ENCODE data around the gene LTB. TPM values are rescaled to one million over a fixed set of nuclear protein-coding genes. Genes with fewer than 3 reads are reported as not detected.

The LTB gene
- total RNA-seq, 1 donor from 2014 or later, result 155 TPM

DNA sequence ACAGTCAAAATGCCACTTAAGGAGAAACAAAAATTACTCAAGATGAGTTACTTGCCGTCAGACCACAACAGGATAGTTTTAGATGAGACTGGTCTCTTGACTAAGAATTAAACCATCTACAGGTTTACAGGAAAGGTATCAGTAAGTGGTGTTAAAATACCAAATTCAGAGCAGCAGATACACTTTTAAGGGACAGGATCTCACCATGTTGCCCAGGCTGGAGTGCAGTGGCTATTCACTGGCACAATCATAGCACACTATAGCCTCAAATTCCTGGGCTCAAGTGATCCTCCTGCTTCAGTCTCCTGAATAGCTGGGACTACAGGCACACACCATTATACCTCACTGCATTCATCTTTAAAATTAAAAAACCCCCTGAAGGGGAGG lies 48.8 kb downstream of the LTB start:
- Mint-ChIP-seq H3K9me3 (no peaks in the 10 kb centered on the region), H3K4me1 (peaks cover 13% of the 10 kb centered on the region), H3K27me3 (no peaks in the 10 kb centered on the region), H3K27ac (no peak overlapping the region), H3K4me3 (no peak overlapping the region), H3K36me3 (ENCODE audit: low read depth) (peaks cover 86% of the 10 kb centered on the region)
- intact Hi-C loops (cut with micrococcal nuclease), result no loop called here
- ChIA-PET POLR2A (no interaction called here), CTCF (no interaction called here)
- ATAC-seq (ENCODE audit: low read depth) (no peak), DNase-seq (no peak)
- TF ChIP-seq, protein P1, sequence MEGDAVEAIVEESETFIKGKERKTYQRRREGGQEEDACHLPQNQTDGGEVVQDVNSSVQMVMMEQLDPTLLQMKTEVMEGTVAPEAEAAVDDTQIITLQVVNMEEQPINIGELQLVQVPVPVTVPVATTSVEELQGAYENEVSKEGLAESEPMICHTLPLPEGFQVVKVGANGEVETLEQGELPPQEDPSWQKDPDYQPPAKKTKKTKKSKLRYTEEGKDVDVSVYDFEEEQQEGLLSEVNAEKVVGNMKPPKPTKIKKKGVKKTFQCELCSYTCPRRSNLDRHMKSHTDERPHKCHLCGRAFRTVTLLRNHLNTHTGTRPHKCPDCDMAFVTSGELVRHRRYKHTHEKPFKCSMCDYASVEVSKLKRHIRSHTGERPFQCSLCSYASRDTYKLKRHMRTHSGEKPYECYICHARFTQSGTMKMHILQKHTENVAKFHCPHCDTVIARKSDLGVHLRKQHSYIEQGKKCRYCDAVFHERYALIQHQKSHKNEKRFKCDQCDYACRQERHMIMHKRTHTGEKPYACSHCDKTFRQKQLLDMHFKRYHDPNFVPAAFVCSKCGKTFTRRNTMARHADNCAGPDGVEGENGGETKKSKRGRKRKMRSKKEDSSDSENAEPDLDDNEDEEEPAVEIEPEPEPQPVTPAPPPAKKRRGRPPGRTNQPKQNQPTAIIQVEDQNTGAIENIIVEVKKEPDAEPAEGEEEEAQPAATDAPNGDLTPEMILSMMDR (IDR thresholded peaks at IDR 0.05), result no peak

DNA sequence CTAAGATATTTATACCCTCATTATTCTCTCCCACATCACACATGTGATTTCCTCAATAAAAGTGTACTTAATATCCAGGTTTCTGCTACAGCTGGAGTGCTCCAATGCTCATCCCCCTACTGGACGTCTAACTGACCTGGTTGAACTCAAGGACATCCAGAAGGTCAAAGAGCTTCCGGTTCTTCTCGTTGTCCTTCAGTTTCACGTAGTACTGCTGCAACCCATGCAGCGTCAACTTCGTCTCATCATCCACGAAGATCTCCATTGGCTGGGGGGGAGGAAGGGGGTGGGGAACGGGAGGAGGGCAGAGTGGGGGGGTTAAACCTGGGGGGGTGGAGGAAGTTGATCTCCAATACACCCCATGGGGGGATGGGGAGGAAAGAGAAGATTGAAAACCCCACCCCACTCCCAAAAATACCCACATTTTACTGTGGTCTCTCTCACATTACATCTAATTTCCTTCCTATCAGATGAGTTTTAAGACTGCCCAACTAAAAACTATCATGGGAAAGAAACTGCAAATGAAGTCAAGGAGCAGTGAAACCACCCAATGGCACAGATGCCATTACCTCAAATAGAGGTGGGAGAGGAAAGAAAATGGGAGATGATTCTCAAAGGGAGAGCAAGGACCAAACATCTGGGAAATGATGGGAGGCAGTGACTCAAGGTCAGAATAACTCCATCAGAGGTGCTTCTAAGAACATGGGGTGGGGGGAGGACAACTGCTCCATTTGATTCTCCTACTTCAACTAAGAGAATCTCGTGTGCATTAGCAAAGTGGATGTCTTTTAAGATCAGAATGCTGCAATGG lies 49.4 kb downstream of the LTB start:
- Mint-ChIP-seq H3K4me3 (no peak overlapping the region), H3K36me3 (ENCODE audit: low read depth) (peaks cover 83% of the 10 kb centered on the region), H3K9me3 (no peaks in the 10 kb centered on the region), H3K4me1 (peaks cover 9% of the 10 kb centered on the region), H3K27me3 (no peaks in the 10 kb centered on the region), H3K27ac (no peak overlapping the region)
- CTCF ChIA-PET, result no interaction called here
- POLR2A ChIA-PET, result interaction anchor here (1.3 kb wide), 2 partner anchors 38 to 119 kb away, joined by 3 to 4 read pairs; partner anchors contain the start of gene BAG6
- TF ChIP-seq, protein P1 (IDR thresholded peaks at IDR 0.05), result no peak
- intact Hi-C loops (cut with micrococcal nuclease), result no loop called here
- no peak for DNase-seq
- ATAC-seq (ENCODE audit: low read depth), result no peak

DNA sequence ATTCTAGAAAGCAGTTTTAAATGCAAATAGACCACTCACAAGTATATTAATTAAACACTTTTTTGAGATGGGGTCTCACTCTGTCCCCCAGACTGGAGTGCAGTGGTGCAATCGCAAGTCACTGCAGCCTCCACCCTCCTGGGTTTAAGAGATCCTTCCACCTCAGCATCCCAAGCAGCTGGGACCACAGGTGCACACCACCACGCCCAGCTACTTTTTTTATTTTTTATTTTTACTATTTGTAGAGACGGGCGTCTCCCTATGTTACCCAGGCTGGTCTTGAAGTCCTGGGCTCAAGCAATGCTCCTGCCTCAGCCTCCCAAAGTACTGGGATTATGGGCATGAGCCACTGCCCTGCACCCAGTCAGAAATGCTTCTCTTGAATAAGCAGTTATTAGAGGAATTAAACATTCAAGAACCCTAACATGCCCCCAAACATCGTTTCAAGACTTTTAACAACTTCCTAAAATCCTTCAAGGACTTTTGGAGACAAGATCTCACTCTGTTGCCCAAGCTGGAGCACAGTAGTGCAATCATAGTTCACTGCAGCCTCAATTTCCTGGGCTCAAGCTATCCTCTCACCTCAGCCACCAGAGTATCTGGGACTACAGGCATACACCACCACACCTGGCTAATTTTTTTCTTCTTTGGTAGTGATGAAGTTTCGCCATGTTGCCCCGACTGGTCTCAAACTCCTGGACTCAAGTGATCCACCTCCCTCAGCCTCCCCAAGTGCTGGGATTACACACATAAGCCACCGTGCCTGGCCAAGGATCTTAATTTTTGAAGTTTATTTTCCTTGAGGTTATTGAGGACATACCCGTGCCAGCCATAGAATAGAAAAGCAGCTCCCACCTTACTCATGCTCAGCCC lies 50.2 kb downstream of the LTB start:
- POLR2A ChIA-PET, result interaction anchor here (0.6 to 2.1 kb wide), 4 partner anchors 9 to 338 kb away, joined by 3 to 14 read pairs (median 4); partner anchors contain the start of gene BAG6
- Mint-ChIP-seq H3K36me3 (ENCODE audit: low read depth) (peaks cover 77% of the 10 kb centered on the region), H3K4me1 (peaks cover 6% of the 10 kb centered on the region), H3K27me3 (no peaks in the 10 kb centered on the region), H3K9me3 (no peaks in the 10 kb centered on the region), H3K27ac (no peak overlapping the region), H3K4me3 (no peak overlapping the region)
- ATAC-seq (ENCODE audit: low read depth), result no peak
- intact Hi-C loops (cut with micrococcal nuclease), result no loop called here
- TF ChIP-seq, protein P1 (IDR thresholded peaks at IDR 0.05), result no peak
- DNase-seq, result no peak
- CTCF ChIA-PET, result no interaction called here

DNA sequence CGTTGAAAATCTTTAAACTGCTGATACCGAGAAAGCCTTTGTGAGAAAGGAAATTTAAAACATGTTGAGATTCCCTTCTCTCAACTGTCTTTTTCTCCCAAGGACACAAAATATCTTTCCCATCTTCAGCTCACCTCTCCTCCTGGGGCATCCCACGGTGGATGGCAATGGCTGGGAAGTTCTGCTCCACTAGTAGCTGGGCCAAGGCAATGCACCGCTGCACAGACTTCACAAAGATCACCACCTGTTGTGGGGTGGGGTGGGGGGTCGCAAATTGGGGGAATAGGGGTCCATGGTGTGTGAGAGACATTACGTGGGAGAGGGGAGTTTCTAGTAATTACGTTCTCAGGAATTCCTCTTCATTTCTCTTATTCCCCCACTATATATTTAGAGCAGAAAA lies 51.1 kb downstream of the LTB start:
- ChIA-PET CTCF (no interaction called here), POLR2A (interaction anchor here (2.1 kb wide), 1 partner anchor 10 kb away, joined by 14 read pairs; no protein-coding TSS in a partner anchor)
- Mint-ChIP-seq H3K4me1 (peaks cover 6% of the 10 kb centered on the region), H3K27me3 (no peaks in the 10 kb centered on the region), H3K27ac (no peak overlapping the region), H3K36me3 (ENCODE audit: low read depth) (peaks cover 70% of the 10 kb centered on the region), H3K4me3 (no peak overlapping the region), H3K9me3 (no peaks in the 10 kb centered on the region)
- DNase-seq (no peak), ATAC-seq (ENCODE audit: low read depth) (no peak)
- TF ChIP-seq, protein P1 (IDR thresholded peaks at IDR 0.05), result no peak
- intact Hi-C loops (cut with micrococcal nuclease), result no loop called here

DNA sequence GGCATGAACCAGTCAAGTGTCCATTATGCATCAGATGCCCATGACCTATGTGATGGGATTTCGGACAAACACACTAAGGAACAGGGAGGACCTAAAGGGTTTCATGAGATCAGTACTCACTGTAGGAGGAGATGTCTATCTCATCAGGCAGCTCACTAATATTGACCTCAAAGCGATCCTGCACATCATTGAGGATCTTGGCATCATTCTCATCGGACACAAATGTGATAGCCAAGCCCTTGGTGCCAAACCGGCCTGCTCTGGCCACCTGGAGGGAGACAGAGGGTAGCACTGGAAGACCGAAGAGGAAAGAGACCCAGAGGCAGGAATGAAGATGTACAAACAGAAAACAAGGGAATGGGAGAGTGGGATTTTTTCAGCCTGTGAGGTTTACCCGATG lies 51.6 kb downstream of the LTB start:
- Mint-ChIP-seq H3K36me3 (ENCODE audit: low read depth) (peaks cover 65% of the 10 kb centered on the region), H3K27ac (no peak overlapping the region), H3K27me3 (no peaks in the 10 kb centered on the region), H3K9me3 (no peaks in the 10 kb centered on the region), H3K4me1 (peaks cover 4% of the 10 kb centered on the region), H3K4me3 (no peak overlapping the region)
- intact Hi-C loops (cut with micrococcal nuclease), result no loop called here
- ATAC-seq (ENCODE audit: low read depth) (no peak), DNase-seq (no peak)
- ChIA-PET POLR2A (interaction anchor here (2.1 kb wide), 1 partner anchor 11 kb away, joined by 14 read pairs; no protein-coding TSS in a partner anchor), CTCF (no interaction called here)
- TF ChIP-seq, protein P1 (IDR thresholded peaks at IDR 0.05), result no peak
